Tibial nerve (tissue), 4 donors: ENCODE measurements around the gene KCNAB2. TPM values are rescaled to one million over a fixed set of nuclear protein-coding genes. Genes with fewer than 3 reads are reported as not detected.

ENCODE experiments used
- DNase-seq, 2 donors: peaks; one replicate each; pipeline ENCODE4 v3.0.0-alpha.2; 2019; ENCODE audit warnings: low spot score in 2 of 2
- H3K27ac ChIP-seq, 4 donors: fragments of 200-600 bp; sonication (generic) in 3 of 4; one replicate each; pipeline ENCODE4 v1.5.1; 2017 to 2019; ENCODE audit warnings: mild to moderate bottlenecking in 1 of 4
- H3K27me3 ChIP-seq, 2 donors: fragments of 200-600 bp; sonication (generic) in 1 of 2; one replicate each; pipeline versions ENCODE4 v1.5.1 to v1.6.0; 2017 to 2019
- H3K36me3 ChIP-seq, 3 donors: fragments of 200-600 bp; sonication (generic); one replicate each; pipeline ENCODE4 v1.5.1; 2018 to 2019
- H3K4me1 ChIP-seq, 4 donors: fragments of 200-600 bp; sonication (generic) in 3 of 4; one replicate each; pipeline ENCODE4 v1.5.1; 2017 to 2019
- H3K4me3 ChIP-seq, 4 donors: fragments of 200-600 bp; sonication (generic) in 3 of 4; one replicate each; pipeline ENCODE4 v1.5.1; 2017 to 2019; ENCODE audit warnings: mild to moderate bottlenecking in 1 of 4, moderate library complexity in 1 of 4
- H3K9me3 ChIP-seq, 4 donors: fragments of 200-600 bp; sonication (generic) in 3 of 4; one replicate each; pipeline ENCODE4 v1.5.1; 2017 to 2019
- EP300 ChIP-seq, 2 donors: sonication (generic); formaldehyde crosslinking; IDR thresholded peaks; one replicate each; pipeline ENCODE4 v1.6.1; 2017; ENCODE audit warnings: antibody characterized with exemption in 2 of 2, mild to moderate bottlenecking in 1 of 2
- POLR2A ChIP-seq, 2 donors: fragments of 450-650 bp; IDR thresholded peaks; one replicate each; pipeline ENCODE4 v1.6.1; 2017; ENCODE audit warnings: antibody characterized with exemption in 2 of 2, mild to moderate bottlenecking in 2 of 2, moderate library complexity in 2 of 2
- WGBS, 2 donors: methylation state at CpG; one replicate each; pipeline ENCODE4 v1.1.5; 2018; 5-methylcytosine and 5-hydroxymethylcytosine counted together
- total RNA-seq, 4 donors: library from RNA; depleted of rRNA; stranded (reverse); fragments of >200 nt; gene quantifications; one replicate each; pipeline ENCODE4 v1.1.0, GENCODE V29; 2016
- TF ChIP-seq, protein P1 (sequence below), 5 experiments: fragments of 200-600 bp in 3 of 5; fragments of 450-650 bp in 2 of 5; sonication (generic) in 3 of 5; IDR thresholded peaks; one replicate each; pipeline ENCODE4 v1.5.1; 2016 to 2019; ENCODE audit warnings: antibody characterized with exemption in 5 of 5, mild to moderate bottlenecking in 3 of 5, moderate library complexity in 2 of 5

KCNAB2 gene
- total RNA-seq, 4 donors from 2014 or later, result 7.0 to 21.4 (median 13.8) TPM

DNA sequence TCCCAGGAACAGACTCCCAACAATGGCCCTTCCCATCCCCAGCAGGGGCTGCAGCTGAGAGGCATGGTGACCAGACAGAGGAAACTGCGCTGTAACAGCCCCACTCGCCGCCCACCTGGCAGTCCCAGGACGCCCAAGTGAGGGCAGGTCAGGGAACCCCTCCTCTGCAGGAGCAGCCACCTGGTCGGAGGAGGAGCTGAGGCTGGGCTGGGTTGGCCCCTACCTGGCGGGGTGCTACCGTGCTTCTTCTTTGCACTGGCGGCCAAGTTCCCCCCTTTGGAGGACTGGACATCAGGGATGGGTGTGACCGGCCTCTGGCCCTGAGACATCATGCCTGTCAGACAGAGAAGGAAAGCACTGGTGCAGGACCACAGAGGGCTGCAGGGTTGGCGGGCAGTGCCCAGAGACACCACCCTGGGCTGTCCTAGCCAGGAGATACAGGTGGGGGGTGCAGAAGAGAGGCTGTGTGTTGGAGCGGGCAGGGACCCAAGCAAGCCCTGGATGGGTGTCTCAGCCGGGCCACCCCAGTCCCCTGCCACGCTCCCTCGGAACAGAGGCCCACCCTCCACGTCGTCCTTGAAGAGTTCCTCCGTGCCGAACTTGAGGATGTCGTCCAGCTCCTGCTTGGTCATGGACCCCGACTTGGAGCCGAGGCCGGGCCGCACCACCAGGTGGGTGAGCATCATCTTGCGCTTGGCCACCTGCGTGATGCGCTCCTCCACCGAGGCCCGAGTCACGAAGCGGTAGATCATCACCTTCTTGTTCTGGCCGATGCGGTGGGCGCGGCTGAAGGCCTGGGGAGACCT, 82.8 kb downstream of the KCNAB2 start:
- Histone ChIP-seq H3K4me1 (peaks cover 0 to 8% (median 0%) of the 10 kb centered on the region in 4 donors), H3K4me3 (no peak overlapping the region), H3K36me3 (peaks cover 0 to 4% (median 0%) of the 10 kb centered on the region in 3 donors), H3K27me3 (peaks cover 0 to 11% of the 10 kb centered on the region in 2 donors), H3K27ac (no peak overlapping the region), H3K9me3 (peaks cover 0 to 18% (median 0%) of the 10 kb centered on the region in 4 donors)
- DNase-seq, result no peak
- no peak for TF ChIP-seq POLR2A (IDR thresholded peaks at IDR 0.05)
- TF ChIP-seq, protein P1, sequence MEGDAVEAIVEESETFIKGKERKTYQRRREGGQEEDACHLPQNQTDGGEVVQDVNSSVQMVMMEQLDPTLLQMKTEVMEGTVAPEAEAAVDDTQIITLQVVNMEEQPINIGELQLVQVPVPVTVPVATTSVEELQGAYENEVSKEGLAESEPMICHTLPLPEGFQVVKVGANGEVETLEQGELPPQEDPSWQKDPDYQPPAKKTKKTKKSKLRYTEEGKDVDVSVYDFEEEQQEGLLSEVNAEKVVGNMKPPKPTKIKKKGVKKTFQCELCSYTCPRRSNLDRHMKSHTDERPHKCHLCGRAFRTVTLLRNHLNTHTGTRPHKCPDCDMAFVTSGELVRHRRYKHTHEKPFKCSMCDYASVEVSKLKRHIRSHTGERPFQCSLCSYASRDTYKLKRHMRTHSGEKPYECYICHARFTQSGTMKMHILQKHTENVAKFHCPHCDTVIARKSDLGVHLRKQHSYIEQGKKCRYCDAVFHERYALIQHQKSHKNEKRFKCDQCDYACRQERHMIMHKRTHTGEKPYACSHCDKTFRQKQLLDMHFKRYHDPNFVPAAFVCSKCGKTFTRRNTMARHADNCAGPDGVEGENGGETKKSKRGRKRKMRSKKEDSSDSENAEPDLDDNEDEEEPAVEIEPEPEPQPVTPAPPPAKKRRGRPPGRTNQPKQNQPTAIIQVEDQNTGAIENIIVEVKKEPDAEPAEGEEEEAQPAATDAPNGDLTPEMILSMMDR (IDR thresholded peaks at IDR 0.05), result no peak
- no peak for TF ChIP-seq EP300 (IDR thresholded peaks at IDR 0.05)
- 91 to 98% methylated on average over 5 to 34 of the region's 34 CpGs for WGBS, 2 donors

DNA sequence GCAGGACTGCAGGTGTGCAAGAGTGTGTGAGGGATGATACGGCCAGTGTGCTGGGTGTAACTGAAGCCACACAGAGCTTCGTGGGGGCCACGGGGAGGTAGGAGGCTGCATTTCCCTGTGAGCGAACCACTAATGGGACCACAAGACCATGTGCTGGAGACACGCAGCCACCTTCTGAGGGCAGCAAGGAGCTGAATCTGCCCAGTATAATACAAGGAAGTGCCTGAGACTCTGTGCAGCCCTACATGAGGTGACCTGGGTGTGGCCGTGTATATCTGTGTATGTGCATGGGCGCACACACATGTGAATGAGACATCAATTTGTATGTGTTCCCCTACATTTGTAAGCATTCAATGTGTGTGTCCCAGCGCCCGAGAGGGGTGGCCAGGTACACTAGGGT, 83.6 kb downstream of the KCNAB2 start:
- 81 to 87% methylated on average over 9 of the region's 9 CpGs for WGBS, 2 donors
- Histone ChIP-seq H3K27me3 (peaks cover 0 to 11% of the 10 kb centered on the region in 2 donors), H3K27ac (no peak overlapping the region), H3K9me3 (peaks cover 0 to 18% (median 0%) of the 10 kb centered on the region in 4 donors), H3K36me3 (peaks cover 0 to 4% (median 0%) of the 10 kb centered on the region in 3 donors), H3K4me1 (peaks cover 0 to 8% (median 0%) of the 10 kb centered on the region in 4 donors), H3K4me3 (no peak overlapping the region)
- DNase-seq, result no peak
- no peak for TF ChIP-seq EP300 (IDR thresholded peaks at IDR 0.05)
- TF ChIP-seq, protein P1 (IDR thresholded peaks at IDR 0.05), result no peak
- no peak for TF ChIP-seq POLR2A (IDR thresholded peaks at IDR 0.05)

DNA sequence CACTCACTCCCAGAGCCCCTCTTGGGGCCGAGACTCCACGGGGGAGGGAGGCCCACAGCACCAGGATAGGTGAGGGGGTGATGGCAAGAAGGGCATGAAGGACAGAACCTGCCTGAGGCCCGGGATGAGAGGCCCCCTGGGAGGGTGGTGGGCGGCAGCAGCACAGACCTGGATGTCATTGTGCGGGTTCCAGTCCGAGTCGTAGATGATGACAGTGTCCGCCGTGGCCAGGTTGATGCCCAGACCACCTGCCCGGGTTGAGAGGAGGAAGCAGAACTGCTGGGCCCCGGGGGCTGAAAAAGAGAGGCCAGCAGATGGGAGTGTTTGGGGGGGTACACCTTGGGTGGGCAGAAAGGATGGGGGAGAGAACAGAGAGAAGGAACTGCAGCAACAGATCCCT, 84.3 kb downstream of the KCNAB2 start:
- TF ChIP-seq POLR2A (IDR thresholded peaks at IDR 0.05), result no peak
- TF ChIP-seq EP300 (IDR thresholded peaks at IDR 0.05), result no peak
- TF ChIP-seq, protein P1 (IDR thresholded peaks at IDR 0.05), result no peak
- Histone ChIP-seq H3K27ac (no peak overlapping the region), H3K27me3 (peaks cover 0 to 11% of the 10 kb centered on the region in 2 donors), H3K4me3 (no peak overlapping the region), H3K4me1 (peaks cover 0 to 8% (median 0%) of the 10 kb centered on the region in 4 donors), H3K36me3 (peaks cover 0 to 4% (median 0%) of the 10 kb centered on the region in 3 donors), H3K9me3 (peaks cover 0 to 18% (median 0%) of the 10 kb centered on the region in 4 donors)
- WGBS, 2 donors, result 72 to 85% methylated on average over 11 of the region's 11 CpGs
- DNase-seq, result no peak

DNA sequence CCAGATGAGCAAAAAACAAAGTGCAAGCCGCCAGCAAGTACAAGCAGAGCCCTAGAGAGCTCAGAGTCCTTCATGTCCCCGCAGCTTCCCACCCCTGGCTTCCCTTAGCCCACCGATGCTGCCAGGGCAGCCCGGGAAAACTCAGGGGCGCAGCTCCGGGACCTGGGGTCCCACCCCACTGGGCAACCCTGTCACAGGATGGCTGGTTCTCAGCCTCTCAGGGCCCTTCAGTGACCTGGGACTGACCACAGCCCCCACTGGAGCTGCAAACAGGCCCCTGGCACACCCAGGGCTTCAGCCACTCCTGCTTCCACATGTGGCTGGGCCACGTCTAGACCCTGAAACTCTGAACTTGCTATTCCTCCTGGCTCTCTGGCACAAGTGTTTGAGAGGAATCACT, 84.9 kb downstream of the KCNAB2 start:
- TF ChIP-seq POLR2A (IDR thresholded peaks at IDR 0.05) (no peak), EP300 (IDR thresholded peaks at IDR 0.05) (no peak)
- TF ChIP-seq, protein P1 (IDR thresholded peaks at IDR 0.05), result no peak
- Histone ChIP-seq H3K27ac (no peak overlapping the region), H3K4me1 (peaks cover 0 to 8% (median 0%) of the 10 kb centered on the region in 4 donors), H3K27me3 (peaks cover 0 to 11% of the 10 kb centered on the region in 2 donors), H3K9me3 (peaks cover 0 to 18% (median 0%) of the 10 kb centered on the region in 4 donors), H3K4me3 (no peak overlapping the region), H3K36me3 (peaks cover 0 to 4% (median 0%) of the 10 kb centered on the region in 3 donors)
- 53 to 73% methylated on average over 2 to 7 of the region's 7 CpGs for WGBS, 2 donors
- DNase-seq, result no peak

DNA sequence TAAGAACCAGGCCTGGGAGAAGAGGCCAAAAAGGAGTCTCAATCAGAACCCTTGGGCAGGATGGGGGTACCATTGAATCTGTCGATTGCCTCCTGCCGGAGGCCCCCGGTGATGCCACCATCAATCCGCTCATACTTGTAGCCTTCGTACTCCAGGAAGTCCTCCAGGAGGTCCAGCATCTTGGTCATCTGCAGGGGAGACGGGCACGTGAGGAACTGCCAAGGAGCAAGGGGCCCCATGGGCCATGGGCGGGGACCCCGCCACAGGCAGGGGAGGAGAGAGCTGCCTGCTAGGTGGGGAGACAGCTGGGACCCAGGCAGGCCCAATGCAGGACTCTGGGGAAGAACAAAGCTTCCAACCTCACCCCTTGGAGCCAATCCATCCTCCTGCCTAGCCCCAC, 85.9 kb downstream of the KCNAB2 start:
- H3K4me1 ChIP-seq, result peaks cover 0 to 8% (median 0%) of the 10 kb centered on the region in 4 donors
- H3K27ac ChIP-seq, result no peak overlapping the region
- DNase-seq, result no peak
- no peak for TF ChIP-seq EP300 (IDR thresholded peaks at IDR 0.05)
- no peak for TF ChIP-seq POLR2A (IDR thresholded peaks at IDR 0.05)
- TF ChIP-seq, protein P1 (IDR thresholded peaks at IDR 0.05), result no peak
- H3K4me3 ChIP-seq, result no peak overlapping the region
- H3K9me3 ChIP-seq, result peaks cover 0 to 18% (median 0%) of the 10 kb centered on the region in 4 donors
- H3K27me3 ChIP-seq, result peaks cover 0 to 11% of the 10 kb centered on the region in 2 donors
- 96 to 97% methylated on average over 5 to 6 of the region's 9 CpGs for WGBS, 2 donors
- H3K36me3 ChIP-seq, result peaks cover 0 to 4% (median 0%) of the 10 kb centered on the region in 3 donors
